ENCODE results near the gene PROS1. TPM values are rescaled to one million over a fixed set of nuclear protein-coding genes. Genes with fewer than 3 reads are reported as not detected.
A peak's percentile ranks its signal among the peaks of the same experiment; 100 is the strongest.
"Not testable (repeated sequence)": the region's sequence is repeated elsewhere in the genome, so short reads cannot be mapped to it uniquely, and the experiment has no call there.

The PROS1 gene
- total and polyA plus RNA-seq, 9 of the 15 experiments (the other 6 are each of a cell fraction or from before 2014, with no cell fraction given), result 5.5 to 50.5 (median 22.7) TPM

DNA sequence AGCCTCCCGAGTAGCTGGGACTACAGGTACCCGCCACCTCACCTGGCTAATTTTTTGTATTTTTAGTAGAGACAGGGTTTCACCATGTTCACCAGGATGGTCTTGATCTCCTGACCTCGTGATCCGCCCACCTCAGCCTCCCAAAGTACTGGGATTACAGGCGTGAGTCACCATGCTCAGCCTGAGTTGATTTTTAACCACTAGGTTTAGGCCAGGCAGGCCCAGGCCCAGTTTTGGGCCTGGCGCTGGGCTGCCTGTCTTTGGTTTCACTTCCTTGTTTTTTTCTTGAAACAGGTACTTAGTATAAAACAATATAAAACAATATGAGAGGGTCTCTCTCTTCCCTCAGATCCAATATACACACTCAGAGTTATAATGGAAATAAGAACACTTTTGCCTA, 36.2 kb downstream of the PROS1 start:
- 79% methylated on average over 4 of the region's 6 CpGs for WGBS (ENCODE audit: insufficient coverage, low coverage, missing lambda C conversion rate)
- H4K20me1 ChIP-seq (replicated peaks; ENCODE audit: control insufficient read depth, insufficient read depth, low read length); CTCF ChIA-PET (ENCODE audit: low intra/inter-chr PET ratio); H3K9me3 ChIP-seq (replicated peaks; ENCODE audit: control insufficient read depth, insufficient read depth, low read depth, low read length); FAIRE-seq; intact Hi-C loops (cut with micrococcal nuclease); H3K4me1 ChIP-seq (replicated peaks in 1 of 2; ENCODE audit: control insufficient read depth in 2 of 2, insufficient read depth in 2 of 2, low read length in 2 of 2); ATAC-seq; H3K27me3 ChIP-seq (ENCODE audit: control insufficient read depth in 2 of 2, insufficient read depth in 2 of 2, low read length in 2 of 2); BruUV-seq (replicated peaks); H3K9ac ChIP-seq (ENCODE audit: insufficient read depth in 1 of 2, low read depth in 2 of 2, low read length in 2 of 2); H3K79me2 ChIP-seq (ENCODE audit: control insufficient read depth, insufficient read depth, low read length); H3K4me3 ChIP-seq; POLR2A ChIA-PET; H3K4me2 ChIP-seq (ENCODE audit: insufficient read depth, low read length); DNase-seq (ENCODE audit: extremely low read depth in 1 of 4, low spot score in 3 of 4); H3K9me1 ChIP-seq (ENCODE audit: control insufficient read depth, insufficient read depth, low read length); H3K36me3 ChIP-seq (ENCODE audit: control insufficient read depth, insufficient read depth, low read length); in situ Hi-C loops (cut with MboI); H3K27ac ChIP-seq (ENCODE audit: extremely low read depth, low read depth, low read length); H2AFZ ChIP-seq (ENCODE audit: low read depth, low read length): not testable (repeated sequence)
- TF ChIP-seq EGR1 (conservative IDR thresholded peaks at IDR 0.05), result peak; percentile 50; the same call in 1 of the 2 replicates

DNA sequence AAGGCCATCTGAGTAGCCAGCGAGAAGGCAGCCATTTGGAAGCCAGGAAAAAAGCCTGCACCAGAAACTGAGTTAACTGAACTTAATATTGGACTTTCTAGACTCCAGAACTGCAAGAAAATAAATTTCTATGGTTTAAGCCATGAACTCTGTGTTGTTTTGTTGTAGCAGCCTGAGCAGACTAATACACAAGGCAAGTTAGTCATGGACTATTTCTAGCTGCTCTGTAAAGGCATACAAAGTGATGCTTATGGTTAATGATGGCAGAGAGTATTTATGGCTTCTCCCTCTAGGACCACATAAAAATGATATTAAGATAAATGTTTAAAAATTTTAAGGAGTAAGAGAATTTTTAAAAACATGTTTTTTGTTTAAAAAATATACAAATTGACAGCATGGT, 37.1 kb downstream of the PROS1 start:
- CTCF ChIA-PET (ENCODE audit: low intra/inter-chr PET ratio), result no interaction called here
- no peak overlapping the region for H3K27ac ChIP-seq (ENCODE audit: extremely low read depth, low read depth, low read length)
- BruUV-seq (replicated peaks), result no TSS peak
- H3K9me3 ChIP-seq (replicated peaks; ENCODE audit: control insufficient read depth, insufficient read depth, low read depth, low read length), result no peaks in the 10 kb centered on the region
- H3K9me1 ChIP-seq (ENCODE audit: control insufficient read depth, insufficient read depth, low read length), result no peaks in the 10 kb centered on the region
- H3K4me2 ChIP-seq (ENCODE audit: insufficient read depth, low read length), result no peak overlapping the region
- ATAC-seq, result no peak
- no peak overlapping the region for H3K4me3 ChIP-seq
- H3K36me3 ChIP-seq (ENCODE audit: control insufficient read depth, insufficient read depth, low read length), result no peaks in the 10 kb centered on the region
- POLR2A ChIA-PET, result no interaction called here
- H3K9ac ChIP-seq (ENCODE audit: insufficient read depth in 1 of 2, low read depth in 2 of 2, low read length in 2 of 2), result no peak overlapping the region
- FAIRE-seq, result no peak
- no peaks in the 10 kb centered on the region for H3K27me3 ChIP-seq (ENCODE audit: control insufficient read depth in 2 of 2, insufficient read depth in 2 of 2, low read length in 2 of 2)
- no peaks in the 10 kb centered on the region for H4K20me1 ChIP-seq (replicated peaks; ENCODE audit: control insufficient read depth, insufficient read depth, low read length)
- intact Hi-C loops (cut with micrococcal nuclease) (no loop called here), in situ Hi-C loops (cut with MboI) (no loop called here)
- no peak overlapping the region for H2AFZ ChIP-seq (ENCODE audit: low read depth, low read length)
- DNase-seq (ENCODE audit: extremely low read depth in 1 of 4, low spot score in 3 of 4), result no peak
- 56% methylated on average over 1 of the region's 1 CpG for WGBS (ENCODE audit: insufficient coverage, low coverage, missing lambda C conversion rate)
- H3K4me1 ChIP-seq (replicated peaks in 1 of 2; ENCODE audit: control insufficient read depth in 2 of 2, insufficient read depth in 2 of 2, low read length in 2 of 2), result peaks cover 0 to 5% of the 10 kb centered on the region in 2 experiments; a peak in 1 of 5 replicates
- TF ChIP-seq, protein P1, sequence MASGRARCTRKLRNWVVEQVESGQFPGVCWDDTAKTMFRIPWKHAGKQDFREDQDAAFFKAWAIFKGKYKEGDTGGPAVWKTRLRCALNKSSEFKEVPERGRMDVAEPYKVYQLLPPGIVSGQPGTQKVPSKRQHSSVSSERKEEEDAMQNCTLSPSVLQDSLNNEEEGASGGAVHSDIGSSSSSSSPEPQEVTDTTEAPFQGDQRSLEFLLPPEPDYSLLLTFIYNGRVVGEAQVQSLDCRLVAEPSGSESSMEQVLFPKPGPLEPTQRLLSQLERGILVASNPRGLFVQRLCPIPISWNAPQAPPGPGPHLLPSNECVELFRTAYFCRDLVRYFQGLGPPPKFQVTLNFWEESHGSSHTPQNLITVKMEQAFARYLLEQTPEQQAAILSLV (tag; IDR thresholded peaks at IDR 0.05), result no peak
- TF ChIP-seq, protein P2, sequence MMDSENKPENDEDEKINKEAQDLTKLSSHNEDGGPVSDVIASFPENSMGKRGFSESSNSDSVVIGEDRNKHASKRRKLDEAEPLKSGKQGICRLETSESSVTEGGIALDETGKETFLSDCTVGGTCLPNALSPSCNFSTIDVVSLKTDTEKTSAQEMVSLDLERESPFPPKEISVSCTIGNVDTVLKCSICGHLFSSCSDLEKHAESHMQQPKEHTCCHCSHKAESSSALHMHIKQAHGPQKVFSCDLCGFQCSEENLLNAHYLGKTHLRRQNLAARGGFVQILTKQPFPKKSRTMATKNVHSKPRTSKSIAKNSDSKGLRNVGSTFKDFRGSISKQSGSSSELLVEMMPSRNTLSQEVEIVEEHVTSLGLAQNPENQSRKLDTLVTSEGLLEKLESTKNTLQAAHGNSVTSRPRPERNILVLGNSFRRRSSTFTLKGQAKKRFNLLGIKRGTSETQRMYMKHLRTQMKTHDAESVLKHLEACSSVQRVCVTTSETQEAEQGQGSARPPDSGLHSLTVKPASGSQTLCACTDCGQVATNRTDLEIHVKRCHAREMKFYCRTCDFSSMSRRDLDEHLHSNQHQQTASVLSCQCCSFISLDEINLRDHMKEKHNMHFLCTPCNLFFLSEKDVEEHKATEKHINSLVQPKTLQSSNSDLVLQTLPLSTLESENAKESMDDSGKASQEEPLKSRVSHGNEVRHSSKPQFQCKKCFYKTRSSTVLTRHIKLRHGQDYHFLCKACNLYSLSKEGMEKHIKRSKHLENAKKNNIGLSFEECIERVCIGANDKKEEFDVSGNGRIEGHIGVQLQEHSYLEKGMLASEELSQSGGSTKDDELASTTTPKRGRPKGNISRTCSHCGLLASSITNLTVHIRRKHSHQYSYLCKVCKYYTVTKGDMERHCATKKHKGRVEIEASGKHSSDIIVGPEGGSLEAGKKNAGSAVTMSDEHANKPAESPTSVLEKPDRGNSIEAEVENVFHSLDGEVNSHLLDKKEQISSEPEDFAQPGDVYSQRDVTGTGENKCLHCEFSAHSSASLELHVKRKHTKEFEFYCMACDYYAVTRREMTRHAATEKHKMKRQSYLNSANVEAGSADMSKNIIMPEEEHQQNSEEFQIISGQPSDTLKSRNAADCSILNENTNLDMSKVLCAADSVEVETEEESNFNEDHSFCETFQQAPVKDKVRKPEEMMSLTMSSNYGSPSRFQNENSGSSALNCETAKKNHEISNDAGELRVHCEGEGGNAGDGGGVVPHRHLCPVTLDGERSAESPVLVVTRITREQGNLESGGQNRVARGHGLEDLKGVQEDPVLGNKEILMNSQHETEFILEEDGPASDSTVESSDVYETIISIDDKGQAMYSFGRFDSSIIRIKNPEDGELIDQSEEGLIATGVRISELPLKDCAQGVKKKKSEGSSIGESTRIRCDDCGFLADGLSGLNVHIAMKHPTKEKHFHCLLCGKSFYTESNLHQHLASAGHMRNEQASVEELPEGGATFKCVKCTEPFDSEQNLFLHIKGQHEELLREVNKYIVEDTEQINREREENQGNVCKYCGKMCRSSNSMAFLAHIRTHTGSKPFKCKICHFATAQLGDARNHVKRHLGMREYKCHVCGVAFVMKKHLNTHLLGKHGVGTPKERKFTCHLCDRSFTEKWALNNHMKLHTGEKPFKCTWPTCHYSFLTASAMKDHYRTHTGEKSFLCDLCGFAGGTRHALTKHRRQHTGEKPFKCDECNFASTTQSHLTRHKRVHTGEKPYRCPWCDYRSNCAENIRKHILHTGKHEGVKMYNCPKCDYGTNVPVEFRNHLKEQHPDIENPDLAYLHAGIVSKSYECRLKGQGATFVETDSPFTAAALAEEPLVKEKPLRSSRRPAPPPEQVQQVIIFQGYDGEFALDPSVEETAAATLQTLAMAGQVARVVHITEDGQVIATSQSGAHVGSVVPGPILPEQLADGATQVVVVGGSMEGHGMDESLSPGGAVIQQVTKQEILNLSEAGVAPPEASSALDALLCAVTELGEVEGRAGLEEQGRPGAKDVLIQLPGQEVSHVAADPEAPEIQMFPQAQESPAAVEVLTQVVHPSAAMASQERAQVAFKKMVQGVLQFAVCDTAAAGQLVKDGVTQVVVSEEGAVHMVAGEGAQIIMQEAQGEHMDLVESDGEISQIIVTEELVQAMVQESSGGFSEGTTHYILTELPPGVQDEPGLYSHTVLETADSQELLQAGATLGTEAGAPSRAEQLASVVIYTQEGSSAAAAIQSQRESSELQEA (IDR thresholded peaks at IDR 0.05; ENCODE audit: low read depth), result no peak
- peak; percentile 83; the same call in 1 of the 2 replicates for TF ChIP-seq ZNF12 (CRISPR knock-in tag; IDR thresholded peaks at IDR 0.05)
- TF ChIP-seq SMC3 (conservative IDR thresholded peaks at IDR 0.05; ENCODE audit: insufficient read depth, low read depth, low read length), result no peak
- TF ChIP-seq ILF3 (IDR thresholded peaks at IDR 0.05; ENCODE audit: borderline replicate concordance), result no peak
- TF ChIP-seq SIN3A (IDR thresholded peaks at IDR 0.05; ENCODE audit: borderline replicate concordance in 2 of 2, control insufficient read depth in 1 of 2, low read depth in 2 of 2, low read length in 2 of 2), result no peak
- no peaks in the 10 kb centered on the region for H3K79me2 ChIP-seq (ENCODE audit: control insufficient read depth, insufficient read depth, low read length)

Measured in K562 (cell line).